A673 (cell line): ENCODE data around the gene MYO1C. TPM values are rescaled to one million over a fixed set of nuclear protein-coding genes. Genes with fewer than 3 reads are reported as not detected.

Experiments used
- BruUV-seq: library from RNA; stranded (reverse); fragments of 400-500 nt; replicated peaks from 2 replicates; lab custom pipeline; 2021; lab: Mats Ljungman, UMichigan
- CTCF ChIA-PET: fragments of 300-600 bp; sonication (Branson Sonifier 250); formaldehyde crosslinking; loops from one replicate; lab custom pipeline; 2022; ENCODE audit warnings: antibody characterized with exemption; lab: Charles Lee
- POLR2A ChIA-PET: fragments of 300-600 bp; sonication (Branson Sonifier 250); formaldehyde crosslinking; loops from one replicate; lab custom pipeline; 2022; ENCODE audit warnings: antibody characterized with exemption; ENCODE audit not compliant: low non-redundant PET; lab: Charles Lee
- DNase-seq: peaks from one replicate; pipeline ENCODE4 v3.0.0-alpha.2; 2015; ENCODE audit warnings: low spot score
- H3K27ac ChIP-seq: fragments of 200-600 bp; sonication (generic); 2 replicates; pipeline ENCODE4 v1.5.1; 2016; ENCODE audit warnings: mixed run types, low read depth, mild to moderate bottlenecking, mixed read lengths, antibody characterized with exemption, low read length; ENCODE audit not compliant: poor library complexity, severe bottlenecking
- H3K27me3 ChIP-seq: fragments of 200-600 bp; sonication (generic); replicated peaks from 2 replicates; pipeline ENCODE4 v1.6.1; 2017; ENCODE audit warnings: mixed run types, low read depth, mild to moderate bottlenecking, mixed read lengths, antibody characterized with exemption, low read length; ENCODE audit not compliant: insufficient read depth, poor library complexity
- H3K36me3 ChIP-seq: fragments of 200-600 bp; sonication (generic); 2 replicates; pipeline ENCODE4 v1.6.1; 2016; ENCODE audit warnings: mixed run types, mild to moderate bottlenecking, mixed read lengths, antibody characterized with exemption, low read length; ENCODE audit not compliant: insufficient read depth, poor library complexity, severe bottlenecking
- H3K4me1 ChIP-seq: fragments of 200-600 bp; sonication (generic); 2 replicates; pipeline ENCODE4 v1.6.1; 2017; ENCODE audit warnings: mixed run types, mild to moderate bottlenecking, mixed read lengths, antibody characterized with exemption, low read length; ENCODE audit not compliant: insufficient read depth, poor library complexity, severe bottlenecking
- H3K4me3 ChIP-seq: fragments of 200-600 bp; sonication (generic); 2 replicates; pipeline ENCODE4 v1.5.1; 2016; ENCODE audit warnings: low read depth, mixed run types, mild to moderate bottlenecking, mixed read lengths, low read length; ENCODE audit not compliant: poor library complexity, severe bottlenecking
- H3K9me3 ChIP-seq: fragments of 200-600 bp; sonication (generic); 2 replicates; pipeline ENCODE4 v1.6.1; 2016; ENCODE audit warnings: mixed run types, low read depth, mild to moderate bottlenecking, mixed read lengths, antibody characterized with exemption, low read length; ENCODE audit not compliant: poor library complexity, severe bottlenecking
- EZH2 ChIP-seq: fragments of 200-600 bp; sonication (generic); IDR thresholded peaks from 2 replicates; pipeline ENCODE4 v1.6.1; 2017; ENCODE audit warnings: borderline replicate concordance, low read depth, mild to moderate bottlenecking, mixed read lengths, antibody characterized with exemption, low read length; ENCODE audit not compliant: poor library complexity, severe bottlenecking
- intact Hi-C: fragments of 100-400 bp; cut with micrococcal nuclease; formaldehyde crosslinking; loops from one replicate; pipeline ENCODE4 v1.10.0; 2022; ENCODE audit not compliant: unreplicated experiment
- total RNA-seq: library from RNA; stranded (reverse); gene quantifications from 2 replicates; pipeline ENCODE4 v1.2.3, GENCODE V29; 2021
- TF ChIP-seq, protein P1 (sequence below): fragments of 300-800, 200-600 bp; sonication (generic); conservative IDR thresholded peaks from 2 replicates; pipeline ENCODE4 v1.5.1; 2017; ENCODE audit warnings: low read depth, mild to moderate bottlenecking, antibody characterized with exemption, low read length, moderate library complexity, mixed read lengths

The MYO1C gene
- total RNA-seq, 1 experiment from 2014 or later, result 103 TPM

DNA sequence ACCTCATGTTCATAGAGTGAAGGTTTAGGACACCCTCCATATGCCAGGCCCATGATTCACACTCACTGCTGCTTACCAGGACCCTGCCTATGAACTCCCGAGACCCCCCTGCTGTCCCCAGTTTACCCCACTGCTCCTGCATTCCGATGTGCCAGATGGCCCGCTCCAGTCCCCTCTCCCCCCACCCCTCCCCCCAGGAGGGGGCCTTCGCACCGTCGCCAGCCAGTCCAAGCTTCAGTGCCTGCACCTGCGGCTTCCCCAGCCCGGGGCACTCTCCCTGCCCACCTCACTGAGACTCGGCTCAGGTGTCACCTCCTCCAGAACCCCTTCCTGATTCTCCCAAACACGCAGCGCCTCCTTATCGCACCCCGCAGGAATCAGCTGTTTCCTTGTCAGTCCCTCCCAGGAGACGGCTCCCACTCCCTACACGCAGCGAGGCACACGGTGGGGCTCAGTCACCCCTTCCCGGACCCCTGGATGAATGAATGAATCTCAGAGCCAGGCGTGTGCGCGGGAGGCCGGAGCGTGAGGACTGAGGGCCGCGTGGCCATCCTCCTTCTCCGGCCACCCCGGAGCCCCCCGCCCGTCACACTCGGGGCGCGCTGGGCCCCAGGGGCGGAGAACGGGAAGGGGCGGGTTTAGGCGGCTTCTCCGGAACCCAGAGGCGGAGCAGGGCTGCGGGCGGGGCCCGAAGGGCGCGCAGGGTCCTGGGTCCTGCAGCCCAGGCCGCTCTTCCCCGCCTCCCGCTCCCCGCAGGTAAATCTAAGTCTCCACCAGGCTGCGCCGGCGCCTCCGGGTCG is 1.6 kb downstream of the MYO1C start:
- CTCF ChIA-PET, result no interaction called here
- H3K9me3 ChIP-seq, result no peaks in the 10 kb centered on the region
- no TSS peak for BruUV-seq
- no peaks in the 10 kb centered on the region for H3K27me3 ChIP-seq
- peak; percentile 70 for DNase-seq
- H3K36me3 ChIP-seq, result no peaks in the 10 kb centered on the region
- peaks cover 16% of the 10 kb centered on the region for H3K4me1 ChIP-seq
- intact Hi-C loops, result no loop called here
- TF ChIP-seq, protein P1, sequence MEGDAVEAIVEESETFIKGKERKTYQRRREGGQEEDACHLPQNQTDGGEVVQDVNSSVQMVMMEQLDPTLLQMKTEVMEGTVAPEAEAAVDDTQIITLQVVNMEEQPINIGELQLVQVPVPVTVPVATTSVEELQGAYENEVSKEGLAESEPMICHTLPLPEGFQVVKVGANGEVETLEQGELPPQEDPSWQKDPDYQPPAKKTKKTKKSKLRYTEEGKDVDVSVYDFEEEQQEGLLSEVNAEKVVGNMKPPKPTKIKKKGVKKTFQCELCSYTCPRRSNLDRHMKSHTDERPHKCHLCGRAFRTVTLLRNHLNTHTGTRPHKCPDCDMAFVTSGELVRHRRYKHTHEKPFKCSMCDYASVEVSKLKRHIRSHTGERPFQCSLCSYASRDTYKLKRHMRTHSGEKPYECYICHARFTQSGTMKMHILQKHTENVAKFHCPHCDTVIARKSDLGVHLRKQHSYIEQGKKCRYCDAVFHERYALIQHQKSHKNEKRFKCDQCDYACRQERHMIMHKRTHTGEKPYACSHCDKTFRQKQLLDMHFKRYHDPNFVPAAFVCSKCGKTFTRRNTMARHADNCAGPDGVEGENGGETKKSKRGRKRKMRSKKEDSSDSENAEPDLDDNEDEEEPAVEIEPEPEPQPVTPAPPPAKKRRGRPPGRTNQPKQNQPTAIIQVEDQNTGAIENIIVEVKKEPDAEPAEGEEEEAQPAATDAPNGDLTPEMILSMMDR, result no peak
- TF ChIP-seq EZH2, result no peak
- H3K27ac ChIP-seq, result peak overlapping the region; percentile 59
- POLR2A ChIA-PET, result no interaction called here
- peak overlapping the region; percentile 59 for H3K4me3 ChIP-seq

DNA sequence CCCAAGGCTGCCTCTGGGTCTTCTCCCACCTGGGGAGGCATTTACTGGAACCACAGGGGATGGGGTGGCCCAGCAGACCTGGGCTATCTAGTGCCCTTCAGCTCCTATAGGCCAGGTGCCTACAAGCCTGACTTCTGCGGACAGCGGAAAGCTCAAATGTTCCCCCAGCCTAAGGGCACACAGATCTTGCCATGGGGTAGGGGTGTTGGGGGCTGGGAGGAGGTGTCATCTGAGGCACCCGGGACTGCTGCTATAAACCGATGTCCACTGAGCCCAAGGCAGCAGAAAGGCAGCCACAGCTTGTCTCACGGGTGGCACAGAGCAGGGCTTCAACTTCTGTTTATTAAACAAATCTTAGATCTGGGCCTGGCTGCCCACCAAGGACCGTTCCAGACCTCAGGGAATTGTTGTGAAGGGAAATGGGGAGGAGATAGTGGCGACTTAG is 3.6 kb downstream of the MYO1C start:
- POLR2A ChIA-PET, result no interaction called here
- Histone ChIP-seq H3K27ac (peak overlapping the region; percentile 84), H3K36me3 (no peaks in the 10 kb centered on the region), H3K27me3 (no peaks in the 10 kb centered on the region), H3K9me3 (no peaks in the 10 kb centered on the region), H3K4me1 (peaks cover 16% of the 10 kb centered on the region), H3K4me3 (peak overlapping the region; percentile 79)
- no peak for DNase-seq
- BruUV-seq, result no TSS peak
- intact Hi-C loops, result no loop called here
- TF ChIP-seq EZH2, result no peak
- TF ChIP-seq, protein P1, result no peak
- CTCF ChIA-PET, result no interaction called here

GRCh38 chr17:1487939-1488825 is 4.3 kb downstream of the MYO1C start:
- peak; percentile 86 for DNase-seq
- Histone ChIP-seq H3K4me1 (peaks cover 16% of the 10 kb centered on the region), H3K27me3 (no peaks in the 10 kb centered on the region), H3K4me3 (peak overlapping the region; percentile 79), H3K9me3 (no peaks in the 10 kb centered on the region), H3K36me3 (peaks cover 3% of the 10 kb centered on the region), H3K27ac (peak overlapping the region; percentile 84)
- intact Hi-C loops, result no loop called here
- ChIA-PET POLR2A (no interaction called here), CTCF (interaction anchor here (0.6 kb wide), 1 partner anchor 122 kb away, joined by 3 read pairs; no protein-coding TSS in a partner anchor)
- no TSS peak for BruUV-seq
- no peak for TF ChIP-seq EZH2
- TF ChIP-seq, protein P1, result no peak
